CD4-positive, alpha-beta memory T cell (primary cell): Measurements from ENCODE around the gene BTNL8. TPM values are rescaled to one million over a fixed set of nuclear protein-coding genes. Genes with fewer than 3 reads are reported as not detected.

Experiments used
- CTCF ChIA-PET: fragments of 350-600 bp; sonication (Branson Sonifier 250); formaldehyde crosslinking; loops from one replicate; lab custom pipeline; 2021; ENCODE audit warnings: inconsistent platforms; ENCODE audit not compliant: partially characterized antibody; lab: Charles Lee
- POLR2A ChIA-PET: fragments of 350-600 bp; sonication (Branson Sonifier 250); formaldehyde crosslinking; loops from one replicate; lab custom pipeline; 2021; ENCODE audit not compliant: partially characterized antibody; lab: Charles Lee
- DNase-seq, 5 donors: peaks; one replicate each; pipeline versions ENCODE4 v3.0.0 to v3.0.0-alpha.2; 2020 to 2022; ENCODE audit warnings: mixed read lengths in 1 of 5
- H3K27ac ChIP-seq: one replicate; pipeline ENCODE4 v1.7.0; 2013; ENCODE audit warnings: low read depth, low read length
- H3K27me3 ChIP-seq: 2 replicates; pipeline ENCODE4 v1.7.0; 2013; ENCODE audit warnings: mild to moderate bottlenecking, low read length, moderate library complexity; ENCODE audit not compliant: insufficient read depth
- H3K36me3 ChIP-seq: 2 replicates; pipeline ENCODE4 v1.7.0; 2013; ENCODE audit warnings: mild to moderate bottlenecking, low read length, moderate library complexity; ENCODE audit not compliant: insufficient read depth
- H3K4me1 ChIP-seq: 2 replicates; pipeline ENCODE4 v1.7.0; 2013; ENCODE audit warnings: mild to moderate bottlenecking, low read length, moderate library complexity; ENCODE audit not compliant: insufficient read depth
- H3K4me3 ChIP-seq, 2 donors: one replicate each; pipeline ENCODE4 v1.7.0; 2013; ENCODE audit warnings: low read length in 2 of 2, mild to moderate bottlenecking in 1 of 2
- H3K9me3 ChIP-seq, 2 donors: one replicate each; pipeline ENCODE4 v1.7.0; 2013; ENCODE audit warnings: low read length in 2 of 2, control low read depth in 1 of 2; ENCODE audit not compliant: control insufficient read depth in 1 of 2
- H3K27ac Mint-ChIP-seq, 7 donors: one replicate each; pipeline ENCODE4 v1.8.0; 2020 to 2021; ENCODE audit warnings: mixed read lengths in 7 of 7, mild to moderate bottlenecking in 6 of 7, inconsistent platforms in 3 of 7, moderate library complexity in 3 of 7
- H3K27me3 Mint-ChIP-seq, 2 donors: one replicate each; pipeline ENCODE4 v1.8.0; 2020 to 2021; ENCODE audit warnings: mixed read lengths in 2 of 2
- H3K36me3 Mint-ChIP-seq, 2 donors: one replicate each; pipeline ENCODE4 v1.8.0; 2020 to 2021; ENCODE audit warnings: mixed read lengths in 2 of 2, inconsistent platforms in 1 of 2, mild to moderate bottlenecking in 1 of 2
- H3K4me1 Mint-ChIP-seq, 4 donors: one replicate each; pipeline ENCODE4 v1.8.0; 2020 to 2021; ENCODE audit warnings: mixed read lengths in 4 of 4, mild to moderate bottlenecking in 1 of 4
- H3K4me3 Mint-ChIP-seq, 8 donors: one replicate each; pipeline ENCODE4 v1.8.0; 2020 to 2021; ENCODE audit warnings: mixed read lengths in 8 of 8, mild to moderate bottlenecking in 7 of 8, moderate library complexity in 6 of 8, inconsistent platforms in 3 of 8
- H3K9me3 Mint-ChIP-seq, 8 donors: one replicate each; pipeline ENCODE4 v1.8.0; 2020 to 2021; ENCODE audit warnings: mixed read lengths in 8 of 8, mild to moderate bottlenecking in 5 of 8, inconsistent platforms in 3 of 8, moderate library complexity in 1 of 8
- intact Hi-C: fragments of 100-400 bp; cut with micrococcal nuclease; formaldehyde crosslinking; loops from one replicate; pipeline ENCODE4 v1.15.1; 2023
- polyA plus RNA-seq, 2 donors: library from polyadenylated mRNA; unstranded; fragments of 300-500 nt; fragmentation: Illumina TruSeq; gene quantifications; one replicate each; pipeline ENCODE4 v1.2.3, GENCODE V29; 2021
- total RNA-seq, 2 experiments: library from RNA; stranded (reverse); gene quantifications; one replicate each; pipeline ENCODE4 v1.2.3, GENCODE V29; 2021

The BTNL8 gene
- total and polyA plus RNA-seq, 4 experiments from 2014 or later, result not detected

DNA sequence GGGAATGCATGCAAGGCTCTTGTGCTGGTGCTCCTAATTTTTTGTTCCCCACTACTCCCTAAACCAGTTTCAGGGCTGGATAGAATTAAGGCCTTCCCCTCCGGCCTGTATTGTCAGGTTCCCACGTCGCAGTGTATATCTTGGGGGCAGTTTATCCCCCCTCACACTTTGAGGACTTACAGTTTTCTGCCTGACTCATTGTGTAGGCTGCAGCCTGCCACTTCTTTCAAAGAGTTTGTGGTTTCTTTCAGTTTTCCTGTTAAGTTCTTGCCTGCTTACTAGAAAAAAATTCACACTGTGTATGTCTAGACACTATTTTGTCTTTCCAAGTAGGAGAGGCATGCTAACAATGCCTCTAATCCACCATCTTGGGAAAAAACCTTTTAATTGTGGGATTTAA is 61.2 kb downstream of the BTNL8 start:
- H3K4me3 Mint-ChIP-seq, result no peak overlapping the region
- H3K36me3 Mint-ChIP-seq, result no peaks in the 10 kb centered on the region
- ChIA-PET POLR2A (no interaction called here), CTCF (no interaction called here)
- Histone ChIP-seq H3K4me3 (no peak overlapping the region), H3K27ac (no peak overlapping the region), H3K36me3 (no peaks in the 10 kb centered on the region), H3K9me3 (no peaks in the 10 kb centered on the region), H3K4me1 (no peaks in the 10 kb centered on the region), H3K27me3 (no peaks in the 10 kb centered on the region)
- no peak overlapping the region for H3K27ac Mint-ChIP-seq
- no peak for DNase-seq
- intact Hi-C loops, result no loop called here
- H3K27me3 Mint-ChIP-seq, result peaks cover 10 to 14% of the 10 kb centered on the region in 2 donors
- peaks cover 0 to 3% (median 0%) of the 10 kb centered on the region in 8 donors for H3K9me3 Mint-ChIP-seq
- H3K4me1 Mint-ChIP-seq, result peaks cover 0 to 5% (median 3%) of the 10 kb centered on the region in 4 donors

- Mint-ChIP-seq H3K9me3 (no peaks in the 10 kb centered on the region), H3K4me1 (no peaks in the 10 kb centered on the region), H3K27ac (no peak overlapping the region), H3K4me3 (no peak overlapping the region), H3K27me3 (peaks cover 2 to 8% of the 10 kb centered on the region in 2 donors), H3K36me3 (no peaks in the 10 kb centered on the region)
- POLR2A ChIA-PET, result no interaction called here
- Histone ChIP-seq H3K36me3 (no peaks in the 10 kb centered on the region), H3K9me3 (no peaks in the 10 kb centered on the region), H3K4me1 (no peaks in the 10 kb centered on the region), H3K27me3 (no peaks in the 10 kb centered on the region), H3K27ac (no peak overlapping the region), H3K4me3 (no peak overlapping the region)
- CTCF ChIA-PET, result no interaction called here
- DNase-seq, result no peak
- intact Hi-C loops, result no loop called here
Observed at GRCh38 chr5:180969406-180969805, 70.4 kb downstream of the BTNL8 start.

GRCh38 chr5:180970336-180970735 is 71.4 kb downstream of the BTNL8 start:
- Mint-ChIP-seq H3K4me3 (no peak overlapping the region), H3K27ac (no peak overlapping the region), H3K4me1 (no peaks in the 10 kb centered on the region), H3K27me3 (peaks cover 2 to 8% of the 10 kb centered on the region in 2 donors), H3K9me3 (no peaks in the 10 kb centered on the region), H3K36me3 (no peaks in the 10 kb centered on the region)
- DNase-seq, result no peak
- H3K9me3 ChIP-seq, result no peaks in the 10 kb centered on the region
- H3K4me3 ChIP-seq, result no peak overlapping the region
- CTCF ChIA-PET, result no interaction called here
- intact Hi-C loops, result no loop called here
- no peaks in the 10 kb centered on the region for H3K36me3 ChIP-seq
- H3K27me3 ChIP-seq, result no peaks in the 10 kb centered on the region
- no peaks in the 10 kb centered on the region for H3K4me1 ChIP-seq
- H3K27ac ChIP-seq, result no peak overlapping the region
- POLR2A ChIA-PET, result no interaction called here

GRCh38 chr5:180970875-180971274 is 71.9 kb downstream of the BTNL8 start:
- no peaks in the 10 kb centered on the region for H3K27me3 ChIP-seq
- H3K27ac ChIP-seq, result no peak overlapping the region
- intact Hi-C loops, result no loop called here
- CTCF ChIA-PET, result no interaction called here
- POLR2A ChIA-PET, result no interaction called here
- no peaks in the 10 kb centered on the region for H3K36me3 ChIP-seq
- Mint-ChIP-seq H3K27me3 (peaks cover 2 to 8% of the 10 kb centered on the region in 2 donors), H3K4me1 (no peaks in the 10 kb centered on the region), H3K4me3 (no peak overlapping the region), H3K36me3 (no peaks in the 10 kb centered on the region), H3K27ac (no peak overlapping the region), H3K9me3 (no peaks in the 10 kb centered on the region)
- DNase-seq, result no peak
- no peaks in the 10 kb centered on the region for H3K9me3 ChIP-seq
- no peak overlapping the region for H3K4me3 ChIP-seq
- H3K4me1 ChIP-seq, result no peaks in the 10 kb centered on the region

DNA sequence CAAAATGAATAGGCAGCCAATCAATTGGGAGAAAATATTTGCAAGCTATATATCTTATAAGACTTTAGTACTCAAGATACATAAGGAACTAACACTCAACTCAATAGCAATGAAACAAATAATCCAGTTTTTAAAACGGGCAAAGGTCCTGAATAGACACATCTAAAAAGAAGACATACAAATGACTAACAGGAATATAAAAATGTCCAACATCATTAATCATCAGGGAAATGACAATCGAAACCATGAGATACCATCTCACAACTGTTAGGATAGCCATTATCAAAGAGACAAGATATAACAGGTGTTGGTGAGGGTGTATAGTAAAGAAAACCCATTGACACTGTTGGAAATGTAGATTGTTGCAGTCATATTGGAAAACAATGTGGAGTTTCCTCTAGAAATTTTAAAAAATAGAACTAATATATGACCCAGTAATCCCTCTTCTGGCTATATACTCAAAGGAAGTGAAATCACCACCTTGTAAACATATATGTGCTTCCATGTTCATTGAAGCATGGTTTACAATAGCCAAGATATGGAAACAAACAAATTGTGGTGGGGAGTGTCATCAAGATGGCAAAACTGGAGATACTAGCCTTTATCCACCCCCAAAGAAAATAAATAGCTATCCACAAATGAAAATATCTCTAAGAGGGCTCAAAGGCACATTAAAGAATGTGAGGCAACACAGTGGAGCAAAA is 75.8 kb downstream of the BTNL8 start:
- Histone ChIP-seq H3K4me3 (no peak overlapping the region), H3K9me3 (no peaks in the 10 kb centered on the region), H3K36me3 (no peaks in the 10 kb centered on the region), H3K27ac (no peak overlapping the region), H3K27me3 (no peaks in the 10 kb centered on the region), H3K4me1 (no peaks in the 10 kb centered on the region)
- Mint-ChIP-seq H3K27ac (no peak overlapping the region), H3K4me1 (peaks cover 0 to 10% (median 6%) of the 10 kb centered on the region in 4 donors), H3K27me3 (peaks cover 0 to 2% of the 10 kb centered on the region in 2 donors), H3K4me3 (no peak overlapping the region), H3K36me3 (no peaks in the 10 kb centered on the region), H3K9me3 (no peaks in the 10 kb centered on the region)
- DNase-seq, result no peak
- POLR2A ChIA-PET, result no interaction called here
- intact Hi-C loops, result no loop called here
- CTCF ChIA-PET, result no interaction called here

GRCh38 chr5:180975338-180975737 is 76.4 kb downstream of the BTNL8 start:
- Mint-ChIP-seq H3K4me1 (peaks cover 0 to 10% (median 6%) of the 10 kb centered on the region in 4 donors), H3K27me3 (peaks cover 0 to 2% of the 10 kb centered on the region in 2 donors), H3K27ac (peak overlapping the region in 1 of 7 donors; percentile 1), H3K4me3 (no peak overlapping the region), H3K9me3 (no peaks in the 10 kb centered on the region), H3K36me3 (no peaks in the 10 kb centered on the region)
- no peaks in the 10 kb centered on the region for H3K36me3 ChIP-seq
- H3K27ac ChIP-seq, result no peak overlapping the region
- no peaks in the 10 kb centered on the region for H3K27me3 ChIP-seq
- no peak for DNase-seq
- CTCF ChIA-PET, result no interaction called here
- POLR2A ChIA-PET, result no interaction called here
- intact Hi-C loops, result no loop called here
- H3K4me3 ChIP-seq, result no peak overlapping the region
- H3K4me1 ChIP-seq, result no peaks in the 10 kb centered on the region
- no peaks in the 10 kb centered on the region for H3K9me3 ChIP-seq

DNA sequence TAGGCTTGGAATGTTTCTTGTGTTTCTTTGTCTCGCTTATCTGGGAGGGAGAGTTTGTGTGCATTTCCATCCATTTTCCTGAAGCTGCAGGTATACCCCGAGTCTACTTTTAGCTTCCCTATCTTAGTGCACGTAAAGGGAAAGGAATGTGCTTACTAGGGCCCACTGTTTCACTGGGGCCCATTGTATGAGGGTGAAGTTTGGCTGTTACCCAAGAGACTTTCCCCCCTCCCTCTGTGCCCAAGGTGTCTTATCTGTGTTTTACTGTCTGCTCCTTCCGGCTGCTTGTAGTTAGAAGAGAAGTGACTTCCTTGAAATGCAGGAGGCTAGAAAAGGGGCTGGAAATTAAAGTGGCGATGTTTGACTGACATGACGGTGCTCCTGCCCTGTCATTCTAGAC is 77.6 kb downstream of the BTNL8 start:
- intact Hi-C loops, result no loop called here
- Mint-ChIP-seq H3K4me3 (peak overlapping the region in 4 of 8 donors; percentile 11 to 53 (median 26)), H3K27me3 (peaks cover 0 to 7% of the 10 kb centered on the region in 2 donors), H3K9me3 (no peaks in the 10 kb centered on the region), H3K4me1 (peaks cover 0 to 10% (median 6%) of the 10 kb centered on the region in 4 donors), H3K27ac (peak overlapping the region in 3 of 7 donors; percentile 0 to 47 (median 7)), H3K36me3 (no peaks in the 10 kb centered on the region)
- Histone ChIP-seq H3K27me3 (no peaks in the 10 kb centered on the region), H3K36me3 (no peaks in the 10 kb centered on the region), H3K4me3 (no peak overlapping the region), H3K27ac (no peak overlapping the region), H3K9me3 (no peaks in the 10 kb centered on the region), H3K4me1 (no peaks in the 10 kb centered on the region)
- no peak for DNase-seq
- CTCF ChIA-PET, result no interaction called here
- POLR2A ChIA-PET, result no interaction called here
